ENCODE measurements around the gene PRAMEF2.
"Not testable (repeated sequence)": the region's sequence is repeated elsewhere in the genome, so short reads cannot be mapped to it uniquely, and the experiment has no call there.

PRAMEF2 gene, protein sequence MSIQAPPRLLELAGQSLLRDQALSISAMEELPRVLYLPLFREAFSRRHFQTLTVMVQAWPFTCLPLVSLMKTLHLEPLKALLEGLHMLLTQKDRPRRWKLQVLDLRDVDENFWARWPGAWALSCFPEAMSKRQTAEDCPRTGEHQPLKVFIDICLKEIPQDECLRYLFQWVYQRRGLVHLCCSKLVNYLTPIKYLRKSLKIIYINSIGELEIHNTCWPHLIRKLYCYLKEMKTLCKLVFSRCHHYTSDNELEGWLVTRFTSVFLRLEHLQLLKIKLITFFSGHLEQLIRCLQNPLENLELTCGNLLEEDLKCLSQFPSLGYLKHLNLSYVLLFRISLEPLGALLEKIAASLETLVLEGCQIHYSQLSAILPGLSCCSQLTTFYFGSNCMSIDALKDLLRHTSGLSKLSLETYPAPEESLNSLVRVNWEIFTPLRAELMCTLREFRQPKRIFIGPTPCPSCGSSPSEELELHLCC

DNA sequence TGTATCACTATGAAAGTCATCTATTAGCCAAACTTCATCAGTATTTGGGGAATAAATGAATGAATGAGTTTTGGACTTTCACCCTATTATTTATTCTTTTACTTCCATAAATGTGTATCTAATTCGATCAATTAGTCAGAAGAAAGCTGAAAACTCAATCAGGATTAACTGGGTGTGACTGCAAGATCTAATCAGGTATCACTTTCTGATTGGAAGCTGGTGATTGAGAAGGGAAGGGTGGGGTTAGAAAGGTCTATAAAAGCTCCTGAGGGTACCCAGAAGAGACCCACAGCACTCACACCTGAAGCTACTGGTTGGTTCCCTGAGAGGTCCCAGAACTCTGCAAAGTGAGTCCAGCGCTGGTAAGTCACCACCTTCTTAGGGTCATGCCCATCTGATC is at the start of gene PRAMEF2:
TSS of gene PRAMEF2 (plus strand) at position 301 of the 400 bp plus-strand sequence. CDS start 1,924 bp downstream, outside the sequence.
- DNase-seq (ENCODE audit: low read depth) = not testable (repeated sequence)

DNA sequence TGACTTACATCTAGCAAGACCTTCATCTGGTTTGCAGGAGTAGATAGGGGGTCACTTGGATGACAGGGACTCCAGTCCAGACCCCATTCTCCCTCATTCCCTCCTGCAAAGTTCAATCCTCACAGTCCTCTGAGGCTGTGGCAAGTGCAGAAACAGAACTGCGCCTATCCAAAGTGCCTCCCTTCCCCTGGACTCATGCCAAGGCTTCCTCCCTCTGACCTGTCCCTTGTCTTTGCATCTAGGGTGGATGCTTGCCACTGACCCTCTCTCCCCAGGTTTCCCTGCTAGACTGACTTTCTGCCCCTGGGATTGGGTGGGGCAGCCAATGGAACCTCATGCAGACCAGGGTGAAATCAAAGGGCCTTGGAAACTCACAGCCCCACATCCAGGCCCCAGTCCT is 47.0 kb upstream of the PRAMEF2 start:
- no peak for DNase-seq (ENCODE audit: low read depth)

DNA sequence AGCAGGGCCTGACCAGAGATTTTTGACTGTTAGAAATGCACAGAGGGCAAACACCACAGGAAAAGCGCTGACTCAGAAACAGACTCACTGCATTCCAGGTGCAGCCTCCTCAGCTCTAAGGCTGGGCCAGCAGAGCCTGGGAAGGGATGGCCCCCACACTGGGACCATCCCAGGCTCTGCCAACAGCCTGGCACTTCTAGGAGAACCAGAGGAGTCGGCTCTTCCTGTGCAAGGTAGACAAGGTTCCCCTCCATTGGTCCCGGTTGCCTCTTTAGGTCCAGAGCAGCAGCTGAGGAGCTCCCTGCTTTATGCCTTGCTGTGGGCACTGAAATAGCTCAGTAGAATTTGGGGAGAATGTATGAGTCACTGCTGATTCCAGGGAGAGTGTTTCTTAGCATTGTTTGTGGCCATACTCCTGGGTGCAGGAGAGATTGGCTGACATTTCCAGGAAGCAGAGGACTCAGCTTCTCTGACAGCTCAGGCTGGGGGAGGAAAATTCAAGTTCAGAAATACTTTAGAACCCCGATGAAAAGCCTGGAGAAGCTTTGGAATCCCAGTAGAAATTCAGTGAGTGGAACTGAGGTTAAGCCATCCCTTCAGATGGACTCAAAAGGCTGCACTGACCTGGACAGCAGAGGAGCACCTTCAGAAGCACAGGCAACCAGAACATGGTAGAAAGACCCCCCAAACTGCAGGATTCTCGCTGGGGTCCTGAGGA is 46.0 kb upstream of the PRAMEF2 start:
- no peak for DNase-seq (ENCODE audit: low read depth)

DNA sequence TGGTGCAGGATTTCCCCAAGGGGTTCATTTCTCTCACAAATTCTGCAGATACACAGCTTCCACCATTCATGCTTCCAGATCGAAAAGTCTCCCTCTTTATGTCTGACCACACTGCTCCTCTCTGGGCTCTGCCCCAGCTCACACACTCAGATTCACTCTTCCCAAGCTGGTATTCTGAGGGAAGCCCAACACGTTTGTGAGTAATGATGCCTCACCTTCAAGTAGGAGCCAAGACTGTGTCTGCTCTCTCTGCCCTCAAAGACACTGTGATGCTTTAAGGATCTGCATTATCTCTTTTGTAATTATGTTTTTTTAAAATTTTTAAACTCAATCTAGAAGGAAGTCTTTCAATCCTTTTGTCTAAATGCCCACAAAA is 45.5 kb upstream of the PRAMEF2 start:
- no peak for DNase-seq (ENCODE audit: low read depth)

DNA sequence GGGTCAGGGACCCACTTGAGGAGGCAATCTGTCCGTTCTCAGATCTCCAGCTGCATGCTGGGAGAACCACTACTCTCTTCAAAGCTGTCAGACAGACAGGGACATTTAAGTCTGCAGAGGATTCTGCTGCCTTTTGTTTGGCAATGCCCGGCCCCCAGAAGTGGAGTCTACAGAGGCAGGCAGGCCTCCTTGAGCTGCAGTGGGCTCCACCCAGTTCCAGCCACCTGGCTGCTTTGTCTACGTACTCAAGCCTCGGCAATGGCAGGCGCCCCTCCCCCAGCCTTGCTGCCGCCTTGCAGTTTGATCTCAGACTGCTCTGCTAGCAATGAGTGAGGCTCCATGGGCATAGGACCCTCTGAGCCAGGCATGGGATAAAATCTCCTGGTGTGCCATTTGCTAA is 37.8 kb upstream of the PRAMEF2 start:
- DNase-seq (ENCODE audit: low read depth) = not testable (repeated sequence)

DNA sequence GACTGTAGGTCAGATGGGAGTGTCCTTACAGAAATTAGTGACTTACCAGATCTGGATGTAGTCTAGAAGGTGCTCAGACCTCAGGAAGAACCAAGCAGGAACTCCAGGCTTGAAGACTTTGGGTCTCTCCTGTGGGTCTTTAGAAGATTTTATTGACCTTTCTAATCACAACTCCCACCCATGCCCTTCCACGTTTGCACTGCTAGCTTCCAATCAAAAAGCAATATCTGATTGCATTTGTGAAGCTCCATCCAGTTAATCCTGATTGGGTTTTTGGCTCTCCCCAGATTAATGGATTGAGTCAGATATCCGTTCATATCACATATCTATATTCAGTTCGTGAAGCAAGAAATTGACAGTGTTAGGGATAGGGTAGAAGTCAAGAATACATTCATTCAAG is 25.6 kb upstream of the PRAMEF2 start, which contains the start of gene PRAMEF11:
TSS of gene PRAMEF11 (minus strand) at position 101 of the 400 bp plus-strand sequence. CDS start 2,621 bp downstream, outside the sequence.
- DNase-seq (ENCODE audit: low read depth) = not testable (repeated sequence)

DNA sequence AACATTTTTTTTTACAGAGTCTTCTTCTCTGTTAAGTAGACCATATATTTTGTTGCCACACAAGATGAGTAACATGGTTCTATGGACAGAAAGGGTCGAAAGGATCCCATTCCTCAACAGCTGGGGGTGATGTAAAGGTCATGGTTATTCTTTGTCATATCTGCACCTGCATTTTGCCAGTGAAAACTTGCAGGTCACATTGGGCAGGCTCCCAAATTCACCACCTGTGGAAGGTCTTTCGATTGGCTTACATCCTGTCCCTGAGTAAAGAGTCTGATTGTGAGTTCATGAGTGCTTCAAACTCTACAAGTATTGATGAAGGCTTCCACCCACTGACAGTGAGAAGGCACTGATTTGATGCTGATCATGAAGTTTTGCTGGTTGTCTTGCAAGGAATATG is 23.6 kb upstream of the PRAMEF2 start:
- not testable (repeated sequence) for DNase-seq (ENCODE audit: low read depth)

DNA sequence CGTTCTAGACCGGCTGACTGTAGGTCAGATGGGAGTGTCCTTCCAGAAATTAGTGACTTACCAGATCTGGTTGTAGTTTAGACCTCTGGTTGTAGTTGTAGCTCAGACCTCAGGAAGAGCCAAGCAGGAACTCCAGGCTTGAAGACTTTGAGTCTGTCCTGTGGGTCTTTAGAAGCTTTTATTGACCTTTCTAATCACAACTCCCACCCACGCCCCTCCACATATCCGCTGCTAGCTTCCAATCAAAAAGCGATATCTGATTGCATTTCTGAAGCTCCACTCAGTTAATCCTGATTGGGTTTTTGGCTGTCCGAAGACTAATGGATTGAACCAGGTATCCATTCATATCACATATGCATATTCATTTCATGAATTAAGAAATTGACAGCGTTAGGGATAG is 8.3 kb upstream of the PRAMEF2 start, which contains the start of gene HNRNPCL1:
TSS of gene HNRNPCL1 (minus strand) at position 101 of the 400 bp plus-strand sequence. CDS start 431 bp downstream, outside the sequence.
- not testable (repeated sequence) for DNase-seq (ENCODE audit: low read depth)

DNA sequence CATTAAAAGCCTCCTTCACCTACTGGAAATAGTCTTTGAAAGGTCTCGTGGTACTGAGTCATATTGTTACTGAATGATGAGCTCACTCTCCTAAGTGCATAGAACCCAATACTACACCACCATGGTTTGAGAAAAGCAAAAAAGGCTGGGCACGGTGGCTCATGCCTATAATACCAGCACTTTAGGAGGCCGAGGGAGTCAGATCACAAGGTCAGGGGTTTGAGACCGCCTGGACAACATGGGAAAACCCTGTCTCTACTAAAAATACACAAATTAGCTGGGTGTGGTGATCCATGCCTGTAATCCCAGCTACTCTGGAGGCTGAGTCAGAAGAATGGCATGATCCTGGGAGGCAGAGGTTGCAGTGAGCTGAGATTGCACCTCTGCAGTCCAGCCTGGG is 5.1 kb upstream of the PRAMEF2 start:
- DNase-seq (ENCODE audit: low read depth) = no peak

DNA sequence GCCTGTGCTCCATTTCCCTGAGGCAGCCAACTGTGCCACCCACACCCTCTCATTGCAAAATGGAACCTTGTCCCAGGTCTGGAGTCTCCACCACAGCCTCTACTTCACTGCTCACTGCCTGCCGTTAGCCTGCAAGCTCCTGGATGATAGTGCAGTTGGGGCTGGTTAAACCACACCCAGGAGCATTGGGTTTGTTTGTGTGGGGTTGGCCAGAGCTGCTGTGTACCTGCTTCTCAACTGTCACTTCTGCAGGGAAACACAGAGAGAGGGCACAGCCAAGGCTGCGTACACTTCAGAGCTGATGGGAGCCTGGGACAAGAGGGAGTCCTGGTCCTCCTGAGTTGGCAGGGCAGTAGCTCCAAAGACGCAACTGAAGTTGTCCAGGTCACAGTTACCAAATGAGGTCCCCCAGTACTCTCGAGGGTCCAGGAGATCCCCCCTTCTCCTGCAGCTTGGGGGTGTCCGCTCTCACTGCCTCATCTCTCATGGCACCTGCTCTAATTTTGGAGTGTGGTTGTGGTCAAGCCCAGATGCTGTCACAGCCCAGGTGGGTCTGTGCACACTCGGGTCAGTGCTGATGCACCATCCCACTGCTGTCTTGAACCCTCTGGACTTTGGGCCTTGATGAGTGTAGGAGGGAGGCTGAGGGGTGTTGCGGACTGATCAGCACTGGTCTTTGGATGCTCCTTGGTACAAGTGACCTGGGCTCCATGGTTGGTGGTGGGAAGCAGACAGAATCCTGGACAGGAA is 6.4 kb downstream of the PRAMEF2 start:
- DNase-seq (ENCODE audit: low read depth) = not testable (repeated sequence)

DNA sequence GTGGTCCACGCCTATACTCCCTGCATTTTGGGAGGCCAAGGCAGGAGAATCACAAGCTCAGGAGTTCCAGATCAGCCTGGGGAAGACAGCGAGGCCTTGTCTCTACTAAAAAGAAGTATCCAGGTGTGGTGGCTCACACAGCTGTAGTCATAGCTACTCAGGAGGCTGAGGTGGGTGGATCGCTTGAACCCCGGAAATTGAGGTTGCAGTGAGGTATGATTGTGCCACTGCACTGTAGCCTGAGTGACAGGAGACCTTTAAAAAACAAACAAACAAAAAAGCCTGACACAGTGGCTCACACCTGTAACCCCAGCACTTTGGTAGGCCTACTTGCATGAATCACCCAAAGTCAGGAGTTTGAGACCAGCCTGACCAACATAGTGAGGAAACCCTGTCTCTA is 21.6 kb downstream of the PRAMEF2 start:
- DNase-seq (ENCODE audit: low read depth) = not testable (repeated sequence)

DNA sequence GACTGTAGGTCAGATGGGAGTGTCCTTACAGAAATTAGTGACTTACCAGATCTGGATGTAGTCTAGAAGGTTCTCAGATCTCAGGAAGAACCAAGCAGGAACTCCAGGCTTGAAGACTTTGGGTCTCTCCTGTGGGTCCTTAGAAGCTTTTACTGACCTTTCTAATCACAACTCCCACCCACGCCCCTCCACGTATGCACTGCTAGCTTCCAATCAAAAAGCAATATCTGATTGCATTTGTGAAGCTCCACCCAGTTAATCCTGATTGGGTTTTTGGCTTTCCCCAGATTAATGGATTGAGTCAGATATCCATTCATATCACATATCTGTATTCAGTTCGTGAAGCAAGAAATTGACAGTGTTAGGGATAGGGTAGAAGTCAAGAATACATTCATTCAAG is 29.2 kb downstream of the PRAMEF2 start, which contains the start of gene PRAMEF4:
TSS of gene PRAMEF4 (minus strand) at position 101 of the 400 bp plus-strand sequence. CDS start 2,807 bp downstream, outside the sequence.
- not testable (repeated sequence) for DNase-seq (ENCODE audit: low read depth)

DNA sequence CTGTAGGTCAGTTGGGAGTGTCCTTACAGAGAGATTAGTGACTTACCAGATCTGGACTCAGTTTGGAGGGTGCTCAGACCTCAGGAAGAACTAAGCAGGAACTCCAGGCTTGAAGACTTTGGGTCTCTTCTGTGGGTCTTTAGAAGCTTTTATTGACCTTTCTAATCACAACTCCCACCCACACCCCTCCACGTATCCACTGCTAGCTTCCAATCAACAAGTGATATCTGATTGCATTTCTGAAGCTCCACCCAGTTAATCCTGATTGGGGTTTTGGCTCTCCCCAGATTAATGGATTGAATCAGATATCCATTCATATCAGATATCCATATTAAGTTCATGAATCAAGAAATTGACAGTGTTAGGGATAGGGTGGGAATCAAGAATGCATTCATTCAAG is 41.3 kb downstream of the PRAMEF2 start, which contains the start of gene PRAMEF10:
TSS of gene PRAMEF10 (minus strand) at position 101 of the 400 bp plus-strand sequence. CDS start 2,423 bp downstream, outside the sequence.
- DNase-seq (ENCODE audit: low read depth) = not testable (repeated sequence)

DNA sequence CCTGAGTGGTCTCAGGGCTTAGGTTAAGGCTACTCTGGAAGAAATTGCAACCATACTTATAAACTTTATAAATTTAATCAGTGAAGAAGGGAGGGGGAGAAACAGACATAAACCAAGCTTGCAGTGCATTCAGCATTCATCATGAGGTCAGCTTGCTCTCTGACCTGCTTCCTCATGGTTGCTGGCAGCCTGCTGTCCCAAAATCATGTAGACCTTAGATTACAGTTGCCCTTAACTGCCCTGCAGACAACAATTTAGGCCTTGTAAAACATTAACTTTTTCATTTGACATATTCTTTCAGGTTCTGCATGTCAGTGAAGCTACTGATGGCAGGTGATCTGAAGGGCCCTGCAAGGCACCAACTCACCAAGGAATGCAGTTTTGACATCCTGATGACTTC is 42.3 kb downstream of the PRAMEF2 start:
- DNase-seq (ENCODE audit: low read depth) = not testable (repeated sequence)

DNA sequence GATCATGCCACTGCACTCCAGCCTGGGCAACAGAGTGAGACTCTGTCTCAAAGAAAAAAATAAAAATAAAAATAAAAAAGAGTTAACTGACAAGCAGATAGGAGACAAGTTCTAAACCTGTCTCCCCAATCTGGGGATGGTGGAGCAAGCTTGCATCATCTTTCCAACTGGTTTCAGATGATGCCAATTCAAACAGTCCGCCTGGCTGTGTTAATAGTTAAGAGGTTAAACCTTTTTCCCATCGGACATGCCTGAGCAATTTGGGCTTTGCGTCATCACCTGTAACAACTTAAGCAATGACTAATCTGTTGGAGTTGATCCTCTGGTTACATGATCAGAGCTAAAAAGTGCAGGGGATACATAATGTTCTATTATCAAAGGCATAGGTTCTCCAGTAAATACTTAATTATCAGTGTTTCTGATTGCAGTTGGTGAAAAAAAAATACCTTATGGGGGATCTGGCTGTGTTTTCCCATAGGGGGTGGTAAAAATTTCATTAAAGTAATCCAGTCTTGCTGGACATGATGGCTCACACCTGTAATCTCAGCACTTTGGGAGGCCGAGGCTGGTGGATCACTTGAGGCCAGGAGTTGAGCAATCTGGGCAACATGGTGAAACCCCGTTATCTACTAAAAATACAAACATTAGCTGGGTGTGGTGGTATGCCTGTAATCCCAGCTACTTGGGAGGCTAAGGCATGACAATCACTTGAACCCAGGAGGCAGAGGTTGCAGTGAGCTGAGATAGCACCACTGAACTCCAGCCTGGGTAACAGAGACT is 47.1 kb downstream of the PRAMEF2 start:
- DNase-seq (ENCODE audit: low read depth) = not testable (repeated sequence)
